CD1c-positive myeloid dendritic cell (primary cell): ENCODE measurements around the gene SOX10.
"Not testable (repeated sequence)": the region's sequence is repeated elsewhere in the genome, so short reads cannot be mapped to it uniquely, and the experiment has no call there.

ENCODE experiments used
- DNase-seq: peaks from one replicate; pipeline ENCODE4 v3.0.0-alpha.2; 2016; ENCODE audit errors: extremely low spot score

The SOX10 gene

DNA sequence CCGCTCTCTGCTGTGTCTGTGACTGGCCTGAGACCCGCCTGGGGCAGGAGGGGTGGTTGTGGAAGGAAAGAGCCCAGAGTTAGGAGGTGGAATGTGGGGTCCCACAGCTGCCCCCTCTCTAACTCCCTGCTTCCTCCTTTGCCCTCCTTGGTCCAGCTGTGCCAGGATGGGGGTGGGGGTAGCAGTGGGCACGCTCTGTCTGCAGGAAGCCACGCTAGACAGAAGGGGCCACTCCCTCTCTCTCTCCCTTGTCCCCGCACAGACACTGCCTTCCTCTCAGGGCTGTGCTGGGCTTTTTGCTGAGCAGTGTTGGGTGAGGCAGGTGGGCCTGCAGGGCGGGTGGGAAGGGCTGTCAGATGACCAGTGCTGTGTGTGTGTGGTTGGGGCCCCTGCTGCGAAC lies 2.0 kb upstream of the SOX10 start:
- no peak for DNase-seq

DNA sequence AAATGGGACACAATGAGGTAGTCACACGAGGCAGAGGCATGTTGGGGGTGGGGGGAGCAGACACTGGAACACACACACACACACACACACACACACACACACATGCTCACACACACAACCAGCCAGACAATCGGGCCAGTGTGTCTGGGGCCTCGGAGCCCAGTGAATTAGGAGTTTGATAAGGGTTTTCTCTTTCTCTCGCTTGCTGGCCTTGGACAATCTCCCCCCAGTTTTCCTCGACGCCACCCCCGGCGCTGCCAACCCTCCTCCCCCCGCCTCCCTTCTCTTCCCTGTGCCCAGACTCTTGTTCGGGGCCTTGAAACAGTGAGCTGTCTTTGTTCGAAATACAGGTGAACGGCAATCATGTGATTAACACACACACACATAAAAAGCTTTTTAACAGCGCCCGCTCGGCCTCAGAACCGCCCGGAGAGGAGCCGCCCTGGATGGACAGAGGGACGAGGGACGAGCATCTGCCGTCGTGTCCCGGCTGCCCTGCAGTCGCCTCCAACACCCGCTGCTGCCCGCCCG lies 1.5 kb upstream of the SOX10 start:
- DNase-seq: no peak

DNA sequence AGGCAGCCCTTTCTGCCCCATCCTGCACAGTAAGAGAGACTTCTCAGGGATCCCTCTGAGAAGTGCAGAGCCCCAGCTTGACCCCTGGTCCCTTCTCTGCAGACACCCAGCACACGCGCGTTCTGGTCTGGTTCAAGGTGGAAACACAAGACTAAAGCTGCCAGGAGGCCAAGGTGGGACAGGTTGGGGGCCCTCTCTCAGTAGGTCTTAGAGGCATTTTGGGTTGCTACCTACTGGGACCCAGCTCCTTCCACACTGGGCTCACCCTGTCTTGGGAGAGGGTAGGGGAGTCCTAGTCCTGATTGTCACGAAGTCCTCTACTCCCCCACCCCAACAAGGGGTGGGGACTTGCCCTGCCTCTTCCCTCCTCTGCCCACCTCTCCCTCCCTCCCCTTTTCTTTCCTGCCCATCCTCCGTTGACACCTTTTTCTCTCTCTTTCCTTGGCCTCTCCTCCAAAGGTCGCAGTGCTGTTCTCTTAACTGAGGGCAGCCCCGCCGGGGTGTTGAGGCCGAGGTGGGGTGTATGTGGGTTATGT lies 763 bp upstream of the SOX10 start:
- DNase-seq: no peak

DNA sequence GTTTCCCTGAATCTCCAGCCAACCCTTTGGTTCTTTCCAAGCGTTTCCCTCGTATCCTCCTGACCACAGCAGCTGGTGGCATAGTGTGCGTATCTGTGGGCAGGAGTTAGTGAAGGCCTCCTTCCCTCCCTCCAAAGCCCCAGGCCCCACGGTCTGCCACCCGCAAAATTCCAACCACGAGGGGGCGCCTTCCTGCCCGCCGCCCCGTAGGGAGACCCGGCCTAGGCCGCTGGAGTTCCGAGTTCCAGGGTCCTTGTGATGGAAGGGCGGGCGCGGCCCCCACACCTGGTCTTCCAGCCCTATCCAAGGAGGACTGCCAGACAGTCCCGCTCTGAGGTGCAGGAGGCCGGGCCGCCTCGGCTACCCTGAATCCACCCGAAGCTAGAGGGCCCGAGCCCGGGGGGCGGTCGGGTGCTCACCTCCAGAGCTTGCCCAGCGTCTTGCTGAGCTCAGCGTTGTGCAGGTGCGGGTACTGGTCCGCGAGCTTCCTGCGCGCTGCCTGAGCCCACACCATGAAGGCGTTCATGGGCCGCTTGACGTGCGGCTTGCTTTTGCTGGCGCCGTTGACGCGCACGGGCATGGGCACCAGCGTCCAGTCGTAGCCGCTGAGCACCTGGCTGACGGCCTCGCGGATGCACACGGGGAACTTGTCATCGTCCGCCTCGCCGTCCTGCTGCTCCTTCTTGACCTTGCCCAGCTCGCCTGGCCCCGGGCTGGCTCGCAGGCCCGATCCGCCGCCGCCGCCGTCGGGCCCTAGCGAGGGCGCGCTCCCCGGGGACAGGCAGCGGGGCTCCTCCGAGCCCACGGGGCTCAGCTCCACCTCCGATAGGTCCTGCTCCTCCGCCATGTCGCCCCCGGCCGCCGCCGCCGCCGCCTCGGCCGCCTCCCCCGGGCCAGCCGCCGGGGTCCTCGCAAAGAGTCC lies 1.2 kb downstream of the SOX10 start:
- no peak for DNase-seq

DNA sequence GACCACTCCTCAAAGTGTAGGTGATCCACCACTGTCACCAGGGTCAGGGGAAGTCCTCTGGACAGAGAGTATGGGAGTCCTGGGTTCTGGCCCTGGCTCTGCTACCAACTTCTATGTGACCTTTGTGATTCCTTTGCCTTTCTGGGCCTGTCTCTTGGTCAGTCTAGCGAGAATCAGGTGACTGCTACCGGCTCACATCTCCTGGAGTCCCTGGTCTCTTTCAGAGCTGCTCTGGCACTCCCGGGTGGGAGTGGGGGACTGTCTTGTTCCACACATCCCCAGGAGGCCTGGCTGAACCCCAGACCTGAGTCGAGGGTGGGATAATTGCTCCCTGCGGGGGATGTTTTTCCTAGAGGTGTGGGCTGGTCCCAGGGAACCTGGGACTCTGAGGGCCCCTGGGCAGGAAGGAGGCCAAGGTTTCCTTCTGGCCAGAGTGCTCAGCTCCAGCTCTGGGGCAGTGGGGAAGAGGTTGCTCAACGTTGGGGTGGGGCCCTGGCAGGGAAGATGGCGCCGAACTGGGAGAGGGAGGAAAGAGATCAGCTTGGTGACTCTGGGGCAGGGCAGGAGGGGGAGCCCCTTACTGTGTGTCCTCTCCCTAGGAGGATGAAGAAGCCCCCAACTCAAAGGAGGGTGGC lies 2.1 kb downstream of the SOX10 start:
- DNase-seq: no peak

DNA sequence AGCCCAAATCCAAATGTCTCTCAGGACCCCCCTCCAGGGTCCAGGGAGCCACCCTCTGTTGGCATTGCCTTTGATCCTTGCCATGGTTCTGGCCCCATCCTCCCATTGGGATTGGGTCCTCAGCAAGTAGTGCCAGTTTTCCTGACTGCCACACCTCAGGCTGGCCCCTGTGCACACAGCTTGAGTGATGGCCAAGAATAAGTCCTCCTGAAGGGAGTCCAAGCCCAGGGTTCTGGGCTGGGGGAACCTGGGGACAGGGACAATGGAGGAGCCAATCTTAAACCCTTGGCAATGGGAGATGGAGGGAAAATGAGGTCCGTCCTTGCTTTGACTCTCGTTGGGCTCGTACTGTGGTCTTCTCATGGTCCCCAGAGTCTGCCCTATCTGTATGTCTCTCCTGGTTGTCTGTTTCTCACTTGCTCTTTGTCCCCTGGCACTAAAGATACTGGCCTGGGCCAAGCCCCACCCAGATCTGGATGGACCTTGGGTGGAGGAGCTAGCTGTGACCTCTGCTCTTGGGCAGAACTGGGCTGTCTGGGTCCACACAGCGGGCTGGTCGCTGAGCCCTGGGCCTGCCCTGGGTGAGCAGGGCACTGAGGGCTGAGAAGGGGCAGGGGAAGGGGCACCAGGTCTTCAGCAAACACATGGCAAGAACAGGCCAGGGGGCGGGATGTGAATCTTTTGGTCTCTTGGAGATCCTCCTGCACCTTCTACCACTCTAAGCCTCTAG lies 2.9 kb downstream of the SOX10 start:
- DNase-seq: no peak

DNA sequence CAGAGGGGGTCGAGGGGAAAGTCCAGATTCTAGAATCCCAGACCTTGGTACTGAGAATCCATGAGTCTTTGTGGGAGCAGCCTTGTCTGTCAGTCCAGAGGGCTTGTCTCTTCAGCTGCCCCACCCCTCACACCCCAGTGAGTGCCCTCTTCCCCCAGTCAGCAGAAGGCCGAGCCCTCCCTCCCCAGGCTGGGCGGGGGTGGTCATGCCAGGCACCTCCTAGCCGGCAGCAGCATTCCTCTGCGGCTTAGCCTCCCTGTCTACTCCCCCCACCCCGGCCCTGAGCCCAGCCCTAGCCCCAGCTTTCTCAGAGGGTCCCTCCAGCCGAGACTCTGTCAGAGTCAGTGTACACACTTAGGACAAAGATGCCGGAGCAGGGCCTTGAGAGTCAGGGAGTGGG lies 4.6 kb downstream of the SOX10 start:
- DNase-seq: no peak

DNA sequence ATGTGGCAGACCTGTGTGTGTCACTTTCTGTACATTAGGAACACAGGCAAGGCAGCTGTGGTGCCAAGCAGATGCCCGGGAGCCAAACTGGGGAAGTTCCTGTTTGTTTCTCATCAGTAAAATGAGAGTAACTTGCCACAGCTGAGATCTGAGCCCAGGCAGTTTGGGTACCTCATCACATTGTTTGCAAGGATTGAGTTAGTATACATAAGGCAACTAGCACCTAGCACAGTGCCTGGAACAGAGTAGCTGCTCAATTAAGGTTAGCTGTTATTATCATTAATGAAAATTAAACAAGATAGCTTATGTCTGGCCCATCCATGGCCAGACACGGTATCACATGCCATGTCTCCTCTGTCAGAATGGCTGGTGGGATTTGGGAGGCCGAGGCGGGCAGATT lies 7.8 kb downstream of the SOX10 start:
- DNase-seq: no peak

DNA sequence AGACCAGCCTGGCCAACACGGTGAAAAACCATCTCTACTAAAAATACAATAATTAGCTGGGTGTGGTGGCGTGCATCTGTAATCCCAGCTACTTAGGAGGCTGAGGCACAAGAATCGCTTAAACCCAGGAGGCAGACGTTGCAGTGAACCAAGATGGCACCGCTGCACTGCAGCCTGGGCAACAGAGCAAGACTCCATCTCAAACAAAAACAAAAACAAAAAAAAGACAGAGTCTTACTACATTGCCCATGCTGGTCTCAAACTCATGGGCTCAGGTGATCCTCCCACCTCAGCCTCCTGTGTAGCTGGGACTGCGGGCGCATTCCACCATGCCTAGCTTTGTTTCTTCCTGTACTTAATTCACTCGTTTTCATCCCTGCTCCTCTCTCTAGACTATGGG lies 8.3 kb downstream of the SOX10 start:
- DNase-seq: not testable (repeated sequence)

DNA sequence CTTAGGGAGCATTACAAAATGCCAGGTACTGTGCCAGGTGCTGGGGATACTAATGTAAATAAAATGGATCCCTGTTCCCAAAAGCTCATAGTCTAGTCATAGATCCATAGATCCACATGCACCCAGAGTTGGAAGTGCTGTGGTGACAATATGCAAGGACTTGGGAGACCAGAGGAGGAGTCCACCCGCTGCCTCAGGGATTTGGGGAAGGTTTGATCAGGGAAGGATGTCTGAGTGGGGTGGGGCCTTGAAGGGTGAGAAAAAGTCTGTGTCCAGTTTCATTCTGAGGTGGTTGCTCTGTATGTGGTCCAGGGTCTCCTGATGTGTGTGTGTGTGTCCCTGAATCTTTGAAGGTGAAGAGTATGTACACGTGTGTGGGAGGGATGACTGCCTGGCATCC lies 9.2 kb downstream of the SOX10 start:
- no peak for DNase-seq

DNA sequence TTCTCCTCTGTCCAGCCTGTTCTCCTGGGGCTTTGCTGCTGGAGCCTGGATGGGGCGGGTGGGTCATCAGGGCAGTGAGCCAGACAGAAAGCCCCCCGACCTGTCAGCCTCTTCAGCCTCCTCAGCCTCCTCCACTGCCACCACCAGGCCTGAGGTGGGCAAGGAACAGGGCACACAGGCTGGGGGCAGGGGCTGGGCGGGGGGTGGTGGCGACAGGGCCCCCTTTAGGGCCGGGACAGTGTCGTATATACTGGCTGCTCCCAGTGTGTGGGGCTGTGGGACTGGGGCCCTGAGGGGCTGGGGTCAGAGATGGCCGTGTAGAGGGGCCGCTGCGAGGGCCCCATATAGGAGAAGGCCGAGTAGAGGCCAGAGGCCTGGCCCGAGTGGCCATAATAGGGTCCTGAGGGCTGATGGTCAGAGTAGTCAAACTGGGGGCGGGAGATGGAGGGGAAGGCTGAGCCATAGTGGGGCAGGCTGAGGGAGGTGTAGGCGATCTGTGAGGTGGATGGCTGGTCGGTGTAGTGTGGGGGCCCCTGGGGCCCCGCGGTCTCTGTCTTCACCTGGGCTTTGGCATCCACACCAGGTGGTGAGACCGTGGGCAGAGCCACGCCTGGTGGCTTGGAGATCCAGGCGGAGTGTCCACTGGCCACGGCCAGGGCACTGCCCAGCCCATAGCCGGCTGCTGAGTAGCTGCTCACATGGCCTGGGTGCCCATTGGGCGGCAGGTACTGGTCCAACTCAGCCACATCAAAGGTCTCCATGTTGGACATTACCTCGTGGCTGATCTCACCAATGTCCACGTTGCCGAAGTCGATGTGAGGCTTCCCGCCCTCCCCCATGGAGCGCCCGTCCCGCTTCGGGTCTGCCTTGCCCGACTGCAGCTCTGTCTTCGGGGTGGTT lies 10.8 kb downstream of the SOX10 start:
- no peak for DNase-seq

DNA sequence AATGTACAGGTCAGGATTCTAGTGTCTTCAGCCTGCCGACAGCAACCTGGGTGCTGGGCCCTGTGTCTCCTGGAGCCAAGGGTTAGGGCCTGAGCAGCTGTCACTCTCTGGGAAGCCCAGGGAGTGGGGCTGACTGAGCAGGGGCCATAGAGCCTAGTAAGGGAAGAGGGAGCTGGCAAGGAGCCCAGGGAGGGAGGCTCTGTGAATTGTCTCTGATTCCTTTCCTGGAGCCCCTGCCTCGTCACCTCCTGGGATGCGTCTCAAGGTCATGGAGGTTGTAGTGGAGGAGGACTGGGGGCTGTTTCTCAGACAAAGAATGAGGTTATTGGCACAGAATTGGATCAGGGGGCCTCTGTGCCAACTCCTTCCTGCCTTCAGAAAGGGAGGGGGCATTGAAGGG lies 11.8 kb downstream of the SOX10 start:
- DNase-seq: no peak

DNA sequence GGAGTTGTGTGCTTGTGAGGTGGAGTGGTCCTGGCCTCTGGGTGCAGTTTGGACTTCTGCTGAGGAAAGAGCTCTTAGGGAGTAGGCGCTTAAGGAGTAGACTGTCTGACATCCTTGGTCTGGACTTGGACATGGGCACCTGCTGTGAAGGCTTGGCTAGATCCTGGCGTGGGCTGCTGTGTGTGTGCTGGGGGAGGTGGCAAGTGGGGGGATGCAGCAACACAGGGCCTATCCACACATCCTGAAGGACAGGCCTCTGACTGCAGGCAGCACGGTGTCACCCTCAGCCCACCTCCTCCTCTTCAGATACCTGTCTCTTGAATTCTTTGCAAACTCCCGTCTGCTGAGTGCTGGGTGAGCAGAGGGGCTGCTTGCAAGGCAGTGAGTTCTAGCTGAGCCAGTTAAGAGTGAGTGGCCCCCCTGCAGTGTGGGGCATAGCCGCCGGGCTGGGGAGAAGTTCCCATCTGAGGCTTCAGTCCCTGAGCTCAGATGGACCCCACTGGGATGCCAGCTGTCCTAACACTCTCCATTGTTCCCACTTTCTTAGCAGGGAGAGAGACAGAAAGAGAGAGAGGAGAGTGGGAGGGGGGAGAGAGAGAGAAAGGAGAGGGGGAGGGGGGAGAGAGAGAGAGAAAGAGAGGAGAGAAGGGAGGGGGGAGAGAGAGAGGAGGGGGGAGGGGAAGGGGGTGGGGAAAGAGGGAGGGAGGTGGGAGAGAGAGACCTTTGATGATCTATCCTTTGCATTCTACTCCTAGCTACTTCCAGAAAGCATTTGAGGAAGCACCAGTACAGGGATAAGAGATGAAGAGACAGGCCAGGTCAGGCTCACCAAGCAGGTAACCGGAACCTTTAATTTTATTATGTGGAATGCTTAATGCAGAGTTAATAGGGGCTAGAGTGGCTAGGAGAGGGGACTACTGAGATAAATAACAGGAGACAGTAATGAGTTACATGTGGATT lies 12.6 kb downstream of the SOX10 start:
- no peak for DNase-seq

DNA sequence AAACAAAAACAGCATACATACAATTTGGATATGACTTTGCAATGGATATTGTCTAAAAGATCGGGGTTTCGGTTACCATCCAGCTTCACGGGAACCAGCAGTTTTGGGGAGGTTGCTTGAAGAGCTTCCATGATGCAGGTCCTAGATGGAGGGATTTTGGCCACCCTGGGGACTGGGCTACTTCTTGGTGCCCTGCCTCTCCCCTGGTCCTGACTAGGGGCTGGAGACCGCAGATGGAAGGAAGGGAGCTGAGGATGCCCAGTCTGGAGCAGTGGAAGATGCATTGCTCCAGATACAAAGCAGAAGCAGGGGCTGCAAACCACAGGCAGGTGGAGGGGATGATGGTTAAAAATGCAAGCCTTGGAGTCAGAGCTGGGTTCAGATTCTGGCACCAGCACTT lies 13.5 kb downstream of the SOX10 start:
- no peak for DNase-seq

DNA sequence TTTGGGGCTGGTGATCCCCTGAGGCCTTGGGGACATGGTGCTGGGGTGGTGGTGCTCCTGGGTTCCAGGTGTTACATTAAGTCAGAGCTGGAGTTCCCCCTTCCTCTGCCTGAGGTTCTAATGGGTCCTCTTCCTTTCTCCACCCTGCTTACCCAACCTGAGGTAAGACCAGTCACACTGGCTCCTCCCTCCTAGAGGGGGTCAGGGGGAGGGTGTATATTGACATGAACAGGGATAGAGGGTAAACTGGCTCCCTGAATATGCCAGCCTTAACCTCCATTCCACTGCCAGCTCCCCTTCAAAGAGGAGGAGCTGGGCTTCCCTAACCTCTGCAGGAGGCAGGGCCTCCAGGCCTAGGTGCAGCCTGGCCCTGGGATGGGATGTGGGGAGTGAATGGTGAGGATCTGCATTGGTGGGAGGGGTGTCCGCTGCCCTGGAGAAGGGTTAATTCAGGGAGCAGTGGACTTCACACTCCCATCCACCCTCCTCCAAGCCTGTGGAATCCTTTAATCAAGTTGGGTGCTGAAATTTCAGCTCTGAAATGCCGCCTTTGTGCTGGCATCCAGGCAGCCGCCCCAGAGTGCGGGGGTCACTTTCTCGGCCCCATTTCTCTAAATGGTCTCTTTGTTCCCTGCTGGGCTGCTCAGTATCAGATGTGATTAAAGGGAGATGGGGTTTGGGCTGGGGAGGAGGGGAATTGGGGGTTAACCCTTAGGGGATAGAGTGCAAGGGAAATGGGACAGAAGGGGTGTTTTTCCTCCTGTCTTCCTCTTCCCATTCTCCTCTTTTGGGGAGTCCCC lies 15.7 kb downstream of the SOX10 start:
- no peak for DNase-seq

DNA sequence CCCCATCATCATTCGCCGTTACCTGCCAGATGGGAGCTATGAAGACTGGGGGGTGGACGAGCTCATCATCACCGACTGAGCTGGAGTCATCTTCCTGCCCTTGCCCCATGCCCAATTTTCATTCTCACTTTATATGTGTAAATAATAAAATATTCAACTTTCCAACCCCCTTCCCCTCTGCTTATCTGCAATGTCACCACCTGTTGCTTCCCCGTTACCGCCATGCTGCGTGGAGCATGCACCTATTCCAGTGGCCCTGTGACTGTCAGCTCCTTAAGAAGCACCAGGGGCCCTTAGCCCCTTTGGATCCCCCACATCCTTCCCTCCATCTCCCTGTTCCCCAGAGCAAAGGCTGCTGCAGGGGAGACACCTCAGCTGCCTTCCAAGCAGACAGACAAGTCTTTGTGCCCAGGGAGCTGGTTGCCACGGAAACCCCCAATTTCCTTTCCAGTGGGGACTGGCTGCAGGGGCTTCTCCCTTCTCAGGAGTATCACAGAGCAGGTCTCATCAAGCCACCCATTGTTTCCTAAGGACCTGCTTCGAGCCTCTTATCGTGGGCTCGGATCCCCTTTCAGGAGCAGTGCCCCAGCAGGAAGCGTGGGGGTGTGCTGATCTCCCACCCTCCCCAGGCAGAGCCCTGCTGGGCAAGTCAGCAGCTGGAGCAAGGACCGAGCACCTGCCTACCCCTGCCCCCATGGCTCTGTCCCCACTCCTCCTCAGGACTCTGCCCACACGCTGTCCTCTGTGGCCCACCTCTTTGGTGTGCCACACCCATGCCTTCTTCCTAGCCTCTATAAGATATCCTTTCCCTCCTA lies 16.5 kb downstream of the SOX10 start:
- no peak for DNase-seq

DNA sequence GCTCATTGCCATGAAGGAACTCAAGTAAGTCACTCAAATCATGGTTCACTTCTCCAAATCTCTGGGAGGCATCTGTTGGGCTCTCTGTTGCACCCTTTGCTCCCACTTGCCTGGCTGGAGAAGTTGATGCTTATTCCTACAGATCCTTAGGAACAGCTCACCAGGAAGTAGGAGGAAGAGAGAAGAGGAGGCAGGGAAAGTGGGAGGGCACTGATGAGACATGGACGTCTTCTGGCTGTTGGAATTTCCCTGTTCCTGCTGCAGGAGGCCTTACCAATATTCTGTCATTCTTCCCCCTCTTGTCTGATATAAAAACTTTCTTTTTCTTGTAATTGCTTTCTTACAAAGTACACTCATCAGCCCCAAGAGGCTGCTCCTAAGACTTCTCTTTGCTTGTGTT lies 17.2 kb downstream of the SOX10 start:
- DNase-seq: no peak

DNA sequence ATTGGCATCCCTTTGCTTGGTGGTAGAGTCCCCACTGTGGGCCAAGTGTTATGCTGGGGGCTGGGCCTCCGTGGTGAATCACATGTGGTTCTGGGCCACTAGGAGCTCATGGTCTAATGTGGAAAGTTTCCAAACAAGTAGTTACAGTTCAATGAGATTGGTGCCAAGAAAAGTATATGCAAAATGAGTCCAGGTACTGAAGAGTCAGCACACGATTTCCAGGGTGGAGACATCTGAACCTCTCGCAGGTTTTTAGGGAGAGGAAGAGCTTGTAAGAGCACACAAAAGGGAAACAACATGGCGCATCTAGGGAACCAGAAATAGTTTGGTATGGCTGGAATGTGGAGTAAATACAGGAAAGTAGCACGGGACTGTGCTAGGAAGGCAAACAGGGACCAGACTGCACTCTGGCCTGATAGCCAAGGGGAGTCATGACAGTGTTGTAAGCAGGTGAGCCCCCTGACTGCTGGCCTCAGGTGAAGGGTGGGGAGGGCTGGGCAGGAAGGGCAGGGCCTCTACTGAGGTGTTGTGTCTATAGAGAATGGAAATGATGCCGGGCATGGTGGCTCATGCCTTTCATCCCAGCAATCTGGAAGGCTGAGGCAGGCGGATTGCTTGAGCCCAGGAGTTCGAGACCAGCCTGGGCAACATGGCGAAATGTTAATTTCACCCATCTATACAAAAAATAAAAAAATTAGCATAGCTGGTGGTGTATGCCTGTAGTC lies 18.3 kb downstream of the SOX10 start:
- no peak for DNase-seq
